GM19043 (cell line): ENCODE measurements around the gene GALNT10.

ENCODE experiments used
- ATAC-seq: cut with Tn5 transposase; IDR thresholded peaks from one replicate; pipeline ENCODE4 v1.9.1; 2021; ENCODE audit warnings: low read depth; ENCODE audit not compliant: unreplicated experiment

GALNT10 gene

DNA sequence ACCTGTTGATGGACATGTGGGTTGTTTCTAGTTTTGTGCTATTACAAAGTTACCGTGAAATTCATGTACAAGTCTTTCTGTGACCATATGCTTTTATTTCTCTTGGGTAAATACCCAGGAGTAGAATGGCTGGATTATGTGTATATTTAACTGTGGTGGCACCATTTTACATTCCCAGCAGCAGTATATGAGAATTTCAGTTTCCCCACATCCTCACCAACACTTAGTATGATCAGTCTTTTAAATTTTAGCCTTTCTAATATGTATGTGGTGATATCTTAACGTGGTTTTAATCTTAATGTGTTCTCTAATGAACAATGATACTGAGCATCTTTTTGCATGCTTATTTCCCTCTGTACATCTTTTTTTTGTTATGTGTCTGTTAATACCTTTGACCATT is 36.6 kb downstream of the GALNT10 start:
- no peak for ATAC-seq

DNA sequence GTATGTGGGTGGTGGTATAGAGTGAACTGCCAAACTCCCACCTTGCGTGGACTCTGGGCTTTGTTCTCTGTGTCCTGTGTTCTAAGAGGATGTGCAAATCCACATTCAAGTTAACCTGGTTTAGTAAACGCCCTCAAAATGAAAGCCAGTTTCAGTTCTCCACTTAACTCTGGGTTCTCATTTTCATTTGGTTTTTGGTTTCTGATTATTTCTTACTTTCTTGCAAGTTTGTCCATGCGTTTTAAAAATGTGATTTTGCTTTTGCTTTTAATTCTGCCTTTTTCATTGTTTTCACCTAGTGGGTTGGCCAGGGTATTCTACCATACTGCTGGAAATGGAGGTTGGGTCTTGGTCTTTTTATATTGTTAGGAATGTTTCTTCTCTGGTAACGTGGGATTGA is 38.2 kb downstream of the GALNT10 start:
- ATAC-seq = peak; percentile 95

DNA sequence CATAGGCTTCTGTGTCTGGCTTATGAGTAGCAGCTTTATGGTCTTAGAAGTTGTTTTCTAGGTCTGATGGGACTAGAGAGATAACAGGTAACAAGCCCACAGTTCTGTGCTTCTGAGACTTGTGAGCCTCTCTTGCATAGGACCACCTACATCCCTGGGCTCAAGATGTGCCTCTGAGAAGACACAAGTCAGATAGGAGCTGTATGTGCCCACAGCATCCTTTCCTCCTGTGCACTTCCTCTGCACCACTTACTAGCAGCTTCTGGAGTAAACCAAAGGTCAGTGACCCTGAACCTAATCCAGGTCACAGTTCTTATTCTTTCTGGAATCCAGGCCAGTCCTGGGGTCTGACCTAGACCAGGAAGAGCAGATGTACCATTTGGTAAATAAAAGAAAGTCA is 40.0 kb downstream of the GALNT10 start:
- ATAC-seq = no peak

DNA sequence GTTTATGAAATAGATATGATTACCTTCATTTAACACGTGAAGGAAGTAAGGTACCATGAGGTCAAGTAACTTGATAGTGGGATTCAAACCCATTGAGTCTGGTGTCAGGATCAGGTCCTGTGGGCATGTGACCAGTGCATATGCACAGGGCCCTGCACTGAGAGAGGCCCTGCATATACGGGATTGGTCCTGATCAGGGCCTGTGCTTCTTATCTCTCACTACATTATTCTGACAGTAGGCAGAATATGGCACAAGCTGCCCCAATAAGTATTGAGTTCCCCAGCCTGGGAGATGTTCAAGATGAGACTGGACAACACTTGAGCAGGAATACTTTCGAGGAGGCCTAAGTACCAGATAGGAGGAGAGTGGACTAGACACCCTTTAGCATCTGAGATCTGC is 44.0 kb downstream of the GALNT10 start:
- no peak for ATAC-seq

DNA sequence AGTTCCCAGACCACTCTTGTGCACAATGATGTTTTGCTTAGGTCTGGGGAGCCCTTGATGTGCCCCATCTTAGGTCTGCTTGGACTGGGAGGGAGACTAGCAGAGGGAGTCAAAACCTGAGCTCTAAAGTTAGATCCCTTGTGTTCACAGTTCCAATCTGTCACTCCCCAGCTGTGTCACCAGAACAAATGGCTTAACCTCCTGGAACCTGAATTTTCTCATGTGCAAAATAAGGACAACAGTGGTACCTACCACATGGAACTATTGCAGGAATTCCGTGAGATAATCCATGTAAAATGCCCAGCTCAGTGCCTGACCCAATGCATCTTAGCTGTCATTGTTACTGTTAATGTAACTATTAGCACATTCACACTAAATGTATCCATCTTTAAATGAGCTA is 45.5 kb downstream of the GALNT10 start:
- ATAC-seq = no peak

DNA sequence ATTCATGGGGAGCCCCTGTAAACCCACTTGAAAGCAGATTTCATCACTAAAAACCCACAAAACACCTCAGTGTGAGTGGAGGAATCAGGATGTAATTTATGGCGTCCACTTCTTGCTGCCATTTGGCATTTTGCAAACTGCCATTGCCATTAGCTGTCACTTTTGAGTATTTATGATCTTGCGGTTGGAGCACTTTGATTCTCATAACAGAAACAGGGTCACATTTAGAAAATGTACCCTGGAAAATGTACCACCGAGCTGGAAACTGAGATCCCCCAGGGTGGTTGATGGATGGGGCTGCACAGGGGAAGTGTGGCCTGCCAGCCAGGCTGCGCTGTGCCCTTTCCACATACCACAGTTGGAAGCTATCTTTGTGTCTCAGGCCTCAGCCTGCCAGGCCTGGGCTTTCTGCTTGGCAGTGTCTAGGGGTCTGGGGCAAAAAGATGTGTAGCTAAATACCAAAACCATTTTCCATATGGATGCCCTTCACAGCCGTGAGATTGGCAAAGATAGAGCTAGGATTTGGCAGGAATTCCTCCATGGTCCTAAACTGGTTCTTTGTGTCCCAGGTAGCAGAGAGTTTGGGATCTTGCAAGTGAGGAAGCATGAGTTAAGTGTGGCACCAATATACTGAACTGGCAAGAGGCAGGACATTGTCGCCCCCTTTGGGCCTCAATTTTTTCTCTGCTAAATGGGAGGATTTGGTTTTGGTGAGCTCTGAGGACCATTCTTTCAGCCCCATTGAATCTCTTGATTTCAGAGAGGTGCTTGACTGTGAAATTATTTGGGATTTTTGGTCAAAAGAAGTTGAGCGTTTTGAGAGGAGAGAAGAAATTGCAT is 46.2 kb downstream of the GALNT10 start:
- no peak for ATAC-seq

DNA sequence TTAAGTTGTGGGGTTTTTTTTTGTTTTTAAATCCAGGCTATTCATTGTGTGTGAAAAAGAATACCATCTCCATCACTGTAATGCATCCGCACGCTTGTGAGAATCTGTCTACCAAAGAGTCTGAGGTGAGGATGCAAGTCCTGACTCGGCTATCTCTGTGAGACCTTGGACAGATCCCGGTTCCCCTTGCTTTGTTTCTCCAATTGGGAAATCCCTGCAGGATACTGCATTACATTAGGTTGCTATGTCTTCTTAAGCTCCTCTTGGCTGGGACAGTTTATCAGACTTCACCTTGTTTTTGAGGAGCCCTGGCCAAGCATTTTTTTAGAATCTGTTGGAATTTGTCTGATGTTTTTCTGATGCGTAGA is 46.8 kb downstream of the GALNT10 start:
- no peak for ATAC-seq

DNA sequence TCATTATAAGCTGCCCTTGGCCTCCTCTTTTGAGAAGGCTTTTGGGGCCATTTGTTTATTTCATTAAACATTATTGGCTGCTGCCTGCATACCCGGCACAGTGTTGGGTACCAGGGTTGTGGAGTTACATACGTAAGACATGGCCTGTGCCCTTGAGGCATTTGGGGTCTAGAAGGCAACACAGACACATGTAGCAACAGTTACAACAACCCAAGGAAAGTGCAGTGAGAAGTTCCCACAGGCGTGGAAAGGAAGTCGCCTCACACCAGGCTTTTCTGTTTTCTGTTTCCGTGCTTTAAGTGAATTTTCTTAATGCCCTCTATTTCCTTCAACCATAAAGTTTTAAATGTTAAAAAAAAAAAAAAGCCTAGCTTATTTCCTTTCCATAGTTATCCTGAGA is 47.4 kb downstream of the GALNT10 start:
- peak; percentile 32 for ATAC-seq

DNA sequence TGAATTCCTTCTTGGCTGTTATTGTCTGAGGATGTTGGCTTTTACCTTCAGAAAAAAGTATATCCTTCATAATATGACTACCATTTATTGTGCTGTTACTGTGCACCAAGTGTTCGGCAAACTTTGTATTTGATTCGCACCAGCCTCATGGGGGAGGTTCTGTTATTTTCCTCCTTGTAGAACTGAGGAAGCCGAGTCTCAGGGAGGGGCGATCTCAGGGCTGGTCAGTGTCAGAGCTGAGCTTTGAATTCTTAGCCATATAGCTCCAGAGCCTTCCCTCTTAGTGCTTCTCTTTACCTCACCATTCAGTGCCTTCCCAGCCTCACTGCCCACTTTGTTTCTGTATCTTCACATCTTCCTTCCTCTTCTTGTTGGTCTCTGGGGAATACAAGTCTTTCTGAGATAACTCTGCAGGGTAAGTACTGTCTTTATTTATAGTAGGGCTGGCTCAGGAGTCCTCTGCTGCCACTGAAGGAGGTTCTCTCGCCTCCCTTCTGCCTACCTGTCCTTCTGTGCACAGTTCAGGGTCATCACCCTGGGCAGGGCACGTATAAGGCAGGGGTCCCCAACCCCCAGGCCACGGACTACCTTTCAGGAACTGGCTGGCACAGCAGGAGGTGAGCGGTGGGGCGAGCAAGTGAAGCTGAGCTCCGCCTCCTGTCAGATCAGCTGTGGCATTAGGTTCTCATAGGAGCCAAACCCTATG is 48.4 kb downstream of the GALNT10 start:
- ATAC-seq = peak; percentile 54

DNA sequence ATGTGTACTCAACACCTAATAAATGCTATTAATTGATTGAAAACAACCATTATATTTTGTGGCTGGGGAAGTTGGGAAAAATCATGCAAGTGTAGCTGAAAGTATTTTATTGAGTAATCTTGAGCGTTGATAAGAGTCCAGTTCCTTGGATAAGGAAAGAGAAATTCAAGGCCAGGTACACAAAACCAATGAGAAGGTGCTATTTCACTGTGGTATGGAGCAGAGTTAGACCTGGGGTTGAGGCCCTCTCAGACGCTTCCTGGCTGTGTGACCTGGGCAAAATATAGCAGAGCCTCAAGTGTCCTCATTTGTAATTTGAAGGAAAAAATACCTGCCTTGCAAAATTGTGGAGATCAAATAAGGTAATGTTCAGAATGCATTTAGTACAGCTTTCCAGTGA is 50.1 kb downstream of the GALNT10 start:
- no peak for ATAC-seq

DNA sequence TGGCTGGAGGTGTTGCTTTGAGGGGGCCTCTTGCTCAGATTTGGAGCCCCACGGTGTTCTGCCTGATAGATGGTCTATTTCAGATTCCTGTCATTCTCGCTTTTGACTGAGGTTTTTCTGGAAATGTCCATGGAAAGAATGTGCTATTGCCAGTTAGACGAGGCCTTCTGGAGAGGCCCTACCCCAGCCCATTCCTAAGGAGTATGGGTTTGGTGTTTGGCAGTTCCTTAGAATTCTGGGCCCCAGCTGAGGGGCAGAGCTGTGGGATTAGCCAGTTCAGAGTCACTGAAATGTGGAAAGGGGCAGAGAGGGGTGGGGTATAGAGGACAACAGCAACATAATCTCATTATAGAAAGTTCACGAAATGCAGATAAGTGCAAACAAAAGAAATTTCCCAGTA is 50.5 kb downstream of the GALNT10 start:
- no peak for ATAC-seq

DNA sequence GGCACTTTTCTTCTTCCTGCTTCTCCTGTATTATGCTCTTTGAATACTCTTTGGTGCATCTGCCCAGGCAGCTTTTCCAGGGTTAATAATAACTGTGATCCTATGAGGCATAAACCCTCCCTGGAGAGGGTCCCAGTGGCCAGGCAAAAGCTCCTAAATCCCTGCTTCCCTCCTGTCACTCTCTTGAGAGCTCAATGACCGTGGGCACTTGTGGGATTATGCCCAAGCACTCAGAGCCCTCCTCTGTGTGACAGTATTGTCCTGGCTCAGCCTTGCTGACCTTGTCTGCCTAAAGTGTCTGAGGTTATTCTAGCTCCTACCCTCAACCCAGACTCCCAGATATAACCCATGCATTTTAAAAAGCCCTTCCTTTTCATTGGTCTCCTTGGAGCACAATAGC is 51.9 kb downstream of the GALNT10 start:
- ATAC-seq = no peak

DNA sequence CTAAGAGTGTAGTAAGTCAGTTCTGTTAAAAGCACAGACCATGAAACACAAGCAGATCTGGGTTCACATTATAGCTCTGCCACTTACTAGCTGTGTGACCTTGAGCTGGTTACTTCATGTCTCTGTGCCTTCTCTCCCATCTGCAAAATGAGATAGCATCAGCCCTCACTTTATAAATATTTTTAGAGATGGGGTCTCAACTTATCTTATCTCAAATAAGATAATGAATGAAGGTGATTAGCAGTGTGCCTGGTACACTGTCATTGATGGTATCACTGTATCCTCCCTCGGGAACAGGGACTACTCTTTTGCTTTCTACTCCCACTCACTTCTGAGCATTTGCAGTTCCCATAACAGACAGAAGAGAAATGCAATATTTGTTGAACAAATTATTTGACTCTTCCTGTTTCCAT is 52.4 kb downstream of the GALNT10 start:
- ATAC-seq = no peak

DNA sequence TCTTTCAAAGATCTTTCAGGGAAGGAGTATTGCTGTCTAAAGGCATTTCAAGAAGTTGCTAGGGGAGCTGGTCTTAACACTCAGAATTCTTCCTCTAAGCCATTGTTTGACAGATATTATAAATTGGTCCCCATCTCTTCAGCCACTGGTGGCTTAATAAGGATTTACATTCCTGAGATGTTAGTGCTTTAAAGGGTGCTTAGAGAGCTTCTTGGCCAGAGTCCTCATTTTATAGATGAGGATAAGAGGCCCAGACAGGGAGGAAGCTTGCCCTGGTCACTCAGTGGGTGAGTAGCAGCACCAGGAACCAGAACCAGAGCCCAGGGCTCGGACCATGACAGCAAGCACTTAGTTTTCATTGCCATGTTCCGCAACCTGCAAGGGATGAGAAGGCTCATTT is 53.2 kb downstream of the GALNT10 start:
- ATAC-seq = no peak

DNA sequence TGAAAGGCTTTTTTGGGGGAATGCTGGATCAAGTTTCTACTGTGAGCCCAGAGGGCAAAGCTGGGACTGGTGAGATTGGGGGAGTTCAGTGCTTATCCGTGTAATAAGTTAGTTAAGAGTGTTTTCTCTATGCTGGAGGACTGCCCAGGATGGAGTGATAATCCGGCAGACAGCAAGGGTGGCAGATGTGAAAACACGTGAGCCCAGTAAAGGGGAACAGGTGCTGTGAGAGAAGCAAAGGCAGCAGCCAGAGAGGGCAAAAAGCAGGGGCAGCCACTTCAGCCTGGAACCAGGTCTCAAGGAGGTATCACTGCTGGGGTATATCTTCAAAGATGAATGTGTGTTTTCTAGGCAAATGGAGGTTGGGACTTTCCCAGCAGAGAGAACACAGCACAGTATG is 53.9 kb downstream of the GALNT10 start:
- no peak for ATAC-seq

DNA sequence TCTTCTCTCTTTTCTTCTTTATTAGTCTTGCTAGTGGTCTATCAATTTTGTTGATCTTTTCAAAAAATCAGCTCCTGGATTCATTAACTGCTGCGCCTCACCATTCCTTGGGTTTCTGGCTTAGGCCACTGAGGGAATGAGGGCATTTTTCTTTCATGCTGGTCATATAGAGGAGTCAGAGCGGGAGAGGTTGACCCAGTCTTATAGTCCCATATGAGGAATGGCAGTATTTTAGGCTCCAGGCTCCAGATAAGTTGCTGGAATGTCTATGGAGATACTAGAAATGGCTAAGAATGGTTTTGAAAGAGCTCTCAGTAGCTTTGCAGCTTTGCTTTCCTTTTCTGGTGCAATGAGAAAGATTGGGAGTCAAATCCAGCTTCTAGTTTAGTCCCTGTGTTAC is 58.2 kb downstream of the GALNT10 start:
- ATAC-seq = no peak

DNA sequence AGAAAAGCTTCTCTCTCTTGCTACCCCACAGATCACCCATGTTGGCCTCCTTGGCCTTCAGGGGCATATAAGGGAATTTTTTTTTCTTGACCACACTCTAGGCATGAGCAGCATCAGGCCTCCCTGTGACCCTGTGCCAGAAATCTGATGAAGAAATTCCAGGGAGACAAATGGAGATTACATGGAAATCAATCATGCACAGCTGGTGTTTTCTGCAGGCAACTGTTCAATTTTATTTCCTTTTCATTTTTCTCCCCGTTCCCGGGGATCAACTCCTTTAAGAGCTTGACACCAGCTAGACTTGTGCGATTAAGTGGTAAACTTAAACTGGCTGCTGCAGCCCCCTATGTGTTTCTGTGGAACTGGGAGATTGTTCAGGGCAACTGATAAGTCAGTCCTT is 59.3 kb downstream of the GALNT10 start:
- ATAC-seq = no peak

DNA sequence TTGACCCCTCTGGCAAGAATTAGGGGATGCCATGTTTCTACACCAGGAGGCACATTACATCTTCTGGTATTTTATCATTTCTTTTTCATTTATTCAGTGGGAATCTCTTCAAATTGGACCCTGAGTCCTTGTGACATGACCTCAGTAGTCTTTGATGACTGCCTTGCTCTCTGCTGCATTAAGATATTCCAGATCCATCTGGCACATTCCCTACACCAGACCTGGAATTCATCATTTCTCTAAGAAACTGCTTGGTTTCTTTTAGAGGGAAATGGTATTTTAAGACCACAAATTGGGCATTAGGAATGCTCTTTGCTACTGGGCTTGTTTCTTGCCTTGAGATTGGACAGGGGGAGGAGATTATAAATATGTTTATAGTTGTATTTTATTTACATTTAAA is 61.0 kb downstream of the GALNT10 start:
- ATAC-seq = no peak

DNA sequence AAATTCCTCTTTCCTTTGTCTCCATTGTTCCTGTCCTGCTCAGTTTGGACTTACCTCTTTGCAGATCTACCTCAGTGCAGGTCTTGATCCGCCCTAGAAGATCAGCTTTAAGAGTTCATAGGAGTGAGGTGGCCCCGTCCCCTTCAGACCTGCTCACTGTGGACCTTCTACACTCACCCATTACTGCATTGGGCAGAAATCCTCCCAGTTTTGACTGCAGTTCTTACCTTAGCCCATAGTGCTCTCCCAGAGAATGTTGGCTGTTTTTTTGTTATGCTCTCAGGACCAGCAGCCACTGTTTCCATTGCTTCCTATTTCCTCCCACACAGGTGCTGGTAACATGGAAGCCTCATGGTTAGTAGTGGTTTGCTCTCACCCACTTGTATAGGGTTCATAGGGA is 63.3 kb downstream of the GALNT10 start:
- no peak for ATAC-seq

DNA sequence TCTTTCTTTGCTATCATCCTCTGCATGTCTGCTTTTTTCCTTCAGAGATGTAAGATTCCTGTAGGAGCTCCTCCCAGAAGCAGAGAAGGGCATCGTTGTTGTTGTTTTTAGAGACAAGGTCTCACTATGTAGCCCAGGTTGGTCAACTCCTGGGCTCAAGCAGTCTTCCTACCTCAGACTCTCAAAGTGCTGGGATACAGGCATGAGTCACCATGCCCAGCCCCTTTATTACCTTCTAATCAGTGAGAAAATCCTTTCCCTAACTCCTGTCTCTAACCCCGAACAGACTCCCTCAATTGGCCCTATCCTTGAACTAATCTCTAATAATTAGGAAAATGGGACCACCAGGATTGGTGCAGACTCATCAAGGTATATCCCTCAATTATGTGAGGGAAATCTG is 64.4 kb downstream of the GALNT10 start:
- ATAC-seq = no peak

DNA sequence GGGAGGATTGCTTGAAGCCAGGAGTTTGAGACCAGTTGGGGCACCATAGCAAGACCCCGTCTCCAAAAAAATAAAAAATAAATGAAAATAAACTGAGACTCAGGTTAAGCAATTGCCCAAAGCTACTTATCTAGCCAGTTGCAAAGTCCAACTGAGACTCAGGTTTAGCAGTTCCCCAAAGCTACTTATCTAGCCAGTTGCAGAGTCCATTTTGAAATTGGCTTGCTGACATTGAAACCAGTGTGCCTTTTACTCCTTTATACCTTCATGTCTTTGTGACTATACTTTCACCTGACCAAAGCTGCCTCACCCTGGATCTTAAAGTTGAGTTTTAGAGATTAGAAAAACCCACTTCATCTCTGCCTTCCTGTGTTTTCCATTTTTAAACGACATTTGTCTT is 66.5 kb downstream of the GALNT10 start:
- no peak for ATAC-seq

DNA sequence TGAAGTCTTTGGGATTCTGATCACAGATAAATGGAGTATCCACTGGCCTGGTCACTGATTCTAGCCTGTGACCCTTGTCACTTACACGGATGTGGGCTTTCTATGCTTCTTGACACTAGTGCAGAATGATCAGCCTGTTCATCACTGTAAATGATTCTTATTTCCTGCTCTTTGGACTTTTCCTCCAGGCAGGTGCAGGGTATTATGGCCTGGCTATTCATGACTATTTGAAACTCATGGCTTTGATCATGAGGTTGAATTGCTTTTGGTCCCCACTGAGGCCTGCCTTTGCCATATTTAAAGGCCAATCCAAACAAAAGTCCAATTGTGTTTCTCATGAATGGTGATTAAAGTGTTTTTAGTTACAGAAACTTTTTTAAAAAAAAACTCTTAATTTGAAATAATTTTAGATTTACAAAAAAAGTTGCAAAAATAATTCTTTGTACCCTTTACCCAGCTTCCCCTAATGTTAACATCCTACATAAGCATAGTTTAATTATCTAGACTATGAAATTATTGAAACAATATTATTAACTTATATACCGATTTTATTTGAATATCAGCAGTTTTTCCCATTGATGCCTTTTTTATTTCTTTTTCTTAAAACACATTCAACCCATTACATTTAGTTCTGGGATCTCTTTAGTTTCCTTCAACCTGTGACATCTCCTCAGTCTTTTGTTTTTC is 68.1 kb downstream of the GALNT10 start:
- ATAC-seq = no peak
